Panc1 (cell line): ENCODE measurements around the gene NDUFS6.

ENCODE experiments used
- TCF7L2 ChIP-seq: IDR thresholded peaks from 2 replicates; pipeline ENCODE4 v1.6.1; 2011; ENCODE audit warnings: mild to moderate bottlenecking, low read depth, low read length, inconsistent platforms
- TF ChIP-seq, protein P1 (sequence below): fragments of 450-650 bp; IDR thresholded peaks from 2 replicates; pipeline ENCODE4 v1.5.1; 2017; ENCODE audit warnings: mild to moderate bottlenecking
- TF ChIP-seq, protein P2 (sequence below), 2 experiments: IDR thresholded peaks; 2 replicates each; pipeline ENCODE4 v1.6.1; 2011 to 2012; ENCODE audit warnings: low read depth in 2 of 2, control low read depth in 1 of 2, low read length in 1 of 2, mild to moderate bottlenecking in 1 of 2, moderate library complexity in 1 of 2; ENCODE audit not compliant: insufficient read depth in 1 of 2

DNA sequence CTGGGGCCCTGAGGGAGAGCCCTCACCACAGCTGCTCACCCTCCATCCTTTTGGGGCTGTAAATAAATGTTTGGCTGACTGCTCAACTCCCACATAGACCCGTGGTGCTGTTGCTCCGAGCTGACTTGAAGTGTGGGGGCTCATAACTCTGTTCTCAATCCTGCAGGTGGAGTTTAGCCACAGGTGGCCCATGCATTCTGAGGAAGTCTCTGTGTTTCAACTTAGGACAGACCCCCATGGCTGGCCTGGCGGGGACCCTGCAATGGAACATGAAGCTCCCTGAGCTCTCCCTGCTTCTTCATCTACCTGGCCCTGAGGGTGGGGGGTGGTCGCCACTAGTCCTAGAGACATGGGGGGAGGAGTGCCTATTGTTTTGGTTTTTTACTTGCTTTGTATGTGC is 19.7 kb downstream of the NDUFS6 start:
- TF ChIP-seq, protein P1, sequence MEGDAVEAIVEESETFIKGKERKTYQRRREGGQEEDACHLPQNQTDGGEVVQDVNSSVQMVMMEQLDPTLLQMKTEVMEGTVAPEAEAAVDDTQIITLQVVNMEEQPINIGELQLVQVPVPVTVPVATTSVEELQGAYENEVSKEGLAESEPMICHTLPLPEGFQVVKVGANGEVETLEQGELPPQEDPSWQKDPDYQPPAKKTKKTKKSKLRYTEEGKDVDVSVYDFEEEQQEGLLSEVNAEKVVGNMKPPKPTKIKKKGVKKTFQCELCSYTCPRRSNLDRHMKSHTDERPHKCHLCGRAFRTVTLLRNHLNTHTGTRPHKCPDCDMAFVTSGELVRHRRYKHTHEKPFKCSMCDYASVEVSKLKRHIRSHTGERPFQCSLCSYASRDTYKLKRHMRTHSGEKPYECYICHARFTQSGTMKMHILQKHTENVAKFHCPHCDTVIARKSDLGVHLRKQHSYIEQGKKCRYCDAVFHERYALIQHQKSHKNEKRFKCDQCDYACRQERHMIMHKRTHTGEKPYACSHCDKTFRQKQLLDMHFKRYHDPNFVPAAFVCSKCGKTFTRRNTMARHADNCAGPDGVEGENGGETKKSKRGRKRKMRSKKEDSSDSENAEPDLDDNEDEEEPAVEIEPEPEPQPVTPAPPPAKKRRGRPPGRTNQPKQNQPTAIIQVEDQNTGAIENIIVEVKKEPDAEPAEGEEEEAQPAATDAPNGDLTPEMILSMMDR = no peak
- TF ChIP-seq, protein P2, sequence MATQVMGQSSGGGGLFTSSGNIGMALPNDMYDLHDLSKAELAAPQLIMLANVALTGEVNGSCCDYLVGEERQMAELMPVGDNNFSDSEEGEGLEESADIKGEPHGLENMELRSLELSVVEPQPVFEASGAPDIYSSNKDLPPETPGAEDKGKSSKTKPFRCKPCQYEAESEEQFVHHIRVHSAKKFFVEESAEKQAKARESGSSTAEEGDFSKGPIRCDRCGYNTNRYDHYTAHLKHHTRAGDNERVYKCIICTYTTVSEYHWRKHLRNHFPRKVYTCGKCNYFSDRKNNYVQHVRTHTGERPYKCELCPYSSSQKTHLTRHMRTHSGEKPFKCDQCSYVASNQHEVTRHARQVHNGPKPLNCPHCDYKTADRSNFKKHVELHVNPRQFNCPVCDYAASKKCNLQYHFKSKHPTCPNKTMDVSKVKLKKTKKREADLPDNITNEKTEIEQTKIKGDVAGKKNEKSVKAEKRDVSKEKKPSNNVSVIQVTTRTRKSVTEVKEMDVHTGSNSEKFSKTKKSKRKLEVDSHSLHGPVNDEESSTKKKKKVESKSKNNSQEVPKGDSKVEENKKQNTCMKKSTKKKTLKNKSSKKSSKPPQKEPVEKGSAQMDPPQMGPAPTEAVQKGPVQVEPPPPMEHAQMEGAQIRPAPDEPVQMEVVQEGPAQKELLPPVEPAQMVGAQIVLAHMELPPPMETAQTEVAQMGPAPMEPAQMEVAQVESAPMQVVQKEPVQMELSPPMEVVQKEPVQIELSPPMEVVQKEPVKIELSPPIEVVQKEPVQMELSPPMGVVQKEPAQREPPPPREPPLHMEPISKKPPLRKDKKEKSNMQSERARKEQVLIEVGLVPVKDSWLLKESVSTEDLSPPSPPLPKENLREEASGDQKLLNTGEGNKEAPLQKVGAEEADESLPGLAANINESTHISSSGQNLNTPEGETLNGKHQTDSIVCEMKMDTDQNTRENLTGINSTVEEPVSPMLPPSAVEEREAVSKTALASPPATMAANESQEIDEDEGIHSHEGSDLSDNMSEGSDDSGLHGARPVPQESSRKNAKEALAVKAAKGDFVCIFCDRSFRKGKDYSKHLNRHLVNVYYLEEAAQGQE (IDR thresholded peaks at IDR 0.05; ENCODE audit: insufficient read depth in 1 of 2, low read depth in 2 of 2, low read length in 1 of 2) = no peak
- TF ChIP-seq TCF7L2 = no peak
